HG03575 (cell line): Measurements from ENCODE around the gene ZHX3.
"Not testable (repeated sequence)": the region's sequence is repeated elsewhere in the genome, so short reads cannot be mapped to it uniquely, and the experiment has no call there.

ENCODE experiments used
- ATAC-seq: cut with Tn5 transposase; IDR thresholded peaks from one replicate; pipeline ENCODE4 v1.9.1; 2021; ENCODE audit not compliant: unreplicated experiment, insufficient number of reproducible peaks, low FRiP score; ENCODE audit errors: extremely low read depth

Gene ZHX3

DNA sequence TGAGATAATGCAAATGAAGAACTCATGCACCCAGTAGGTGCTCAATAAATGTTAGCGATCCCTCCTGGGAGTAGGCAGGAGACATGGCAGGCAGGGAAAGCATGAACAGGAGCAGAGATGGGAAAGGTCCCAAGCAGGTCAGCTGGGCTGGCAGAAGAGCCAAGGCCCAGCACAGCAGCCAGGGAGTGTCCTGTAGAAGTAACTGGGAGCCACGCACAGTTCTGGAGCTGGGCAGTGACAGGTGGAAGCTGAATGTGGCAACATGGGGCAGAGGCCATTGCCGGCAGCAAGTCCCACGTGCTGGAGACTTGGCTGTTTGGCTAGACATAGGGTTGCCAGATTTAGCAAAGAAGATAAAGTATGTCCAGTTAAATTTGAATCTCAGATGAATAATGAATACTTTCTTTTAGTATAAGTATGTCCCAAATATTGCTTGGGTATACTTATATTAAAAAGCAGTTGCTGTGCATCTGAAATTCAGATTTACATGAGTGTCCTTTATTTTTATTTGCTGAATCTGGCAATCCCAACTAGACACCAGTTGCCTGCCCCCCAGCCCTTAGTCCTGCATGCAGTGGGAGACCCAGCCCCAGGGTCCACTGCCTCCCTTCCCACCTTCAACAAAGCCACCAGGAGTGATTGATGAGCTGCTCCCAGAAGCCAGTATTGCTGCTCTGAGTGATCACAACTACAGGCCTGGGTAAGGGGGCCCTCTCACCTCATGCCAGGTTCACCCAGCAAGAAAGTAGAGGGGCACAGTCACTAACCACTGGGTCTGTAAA, 19.4 kb upstream of the ZHX3 start:
- no peak for ATAC-seq

DNA sequence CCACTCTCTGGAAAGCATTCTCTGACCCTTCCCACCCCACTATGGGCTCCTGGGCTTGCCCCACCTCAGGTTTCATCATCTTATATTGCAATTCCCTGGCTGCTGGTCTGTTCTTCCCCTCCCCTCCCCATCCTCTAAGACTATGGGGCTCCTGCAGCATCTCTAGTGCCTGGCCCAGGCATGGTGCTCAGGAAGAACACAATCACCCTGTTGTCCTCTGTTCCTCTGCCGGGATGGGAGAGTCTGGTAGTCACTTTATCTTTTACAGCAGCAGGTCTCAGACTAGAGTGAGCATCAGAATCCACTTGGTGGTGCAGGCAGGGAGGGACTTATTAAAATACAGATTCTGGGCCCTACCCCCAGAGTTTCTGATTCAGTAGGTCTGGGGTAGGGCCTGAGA, 18.1 kb upstream of the ZHX3 start:
- no peak for ATAC-seq

- ATAC-seq = no peak
These were observed 17.2 kb upstream of the ZHX3 start for GRCh38 chr20:41334443-41335421.

- ATAC-seq = no peak
These were observed 16.5 kb upstream of the ZHX3 start for GRCh38 chr20:41334036-41334435.

DNA sequence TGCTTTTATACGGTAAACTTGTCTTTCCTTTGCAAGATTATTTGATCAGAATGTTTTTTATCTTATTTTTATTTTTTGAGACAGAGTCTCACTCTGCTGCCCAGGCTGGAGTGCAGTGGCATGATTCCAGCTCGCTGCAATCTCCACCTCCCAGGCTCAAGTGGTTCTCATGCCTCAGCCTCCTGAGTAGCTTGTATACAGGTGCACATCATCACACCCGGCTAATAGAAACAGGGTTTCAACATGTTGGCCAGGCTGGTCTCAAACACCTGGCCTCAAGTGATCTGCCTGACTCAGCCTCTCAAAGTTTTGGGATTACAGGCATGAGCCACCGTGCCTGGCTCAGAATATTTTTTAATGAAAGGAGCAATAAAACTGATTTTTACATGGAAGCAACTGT, 14.2 kb upstream of the ZHX3 start:
- ATAC-seq = no peak

GRCh38 chr20:41330941-41331340, 13.4 kb upstream of the ZHX3 start:
- no peak for ATAC-seq

DNA sequence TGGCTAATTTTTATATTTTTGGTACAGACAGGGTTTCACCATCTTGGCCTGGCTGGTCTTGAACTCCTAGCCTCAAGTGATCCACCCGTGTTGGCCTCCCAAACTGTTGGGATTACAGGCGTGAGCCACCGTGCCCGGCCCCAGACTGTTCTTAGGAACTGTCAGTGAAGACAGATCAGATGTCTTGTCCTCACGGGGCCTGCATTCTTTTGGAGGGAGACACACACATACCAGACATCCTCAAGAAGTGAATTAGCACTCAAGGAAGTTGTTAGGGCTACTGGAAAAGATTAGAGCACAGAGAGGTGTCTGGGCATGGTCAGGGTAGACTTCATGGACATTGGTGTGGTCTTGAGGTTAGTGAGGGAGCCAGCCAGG, 12.8 kb upstream of the ZHX3 start:
- no peak for ATAC-seq

- no peak for ATAC-seq
These were observed 12.2 kb upstream of the ZHX3 start for GRCh38 chr20:41329435-41330342.

DNA sequence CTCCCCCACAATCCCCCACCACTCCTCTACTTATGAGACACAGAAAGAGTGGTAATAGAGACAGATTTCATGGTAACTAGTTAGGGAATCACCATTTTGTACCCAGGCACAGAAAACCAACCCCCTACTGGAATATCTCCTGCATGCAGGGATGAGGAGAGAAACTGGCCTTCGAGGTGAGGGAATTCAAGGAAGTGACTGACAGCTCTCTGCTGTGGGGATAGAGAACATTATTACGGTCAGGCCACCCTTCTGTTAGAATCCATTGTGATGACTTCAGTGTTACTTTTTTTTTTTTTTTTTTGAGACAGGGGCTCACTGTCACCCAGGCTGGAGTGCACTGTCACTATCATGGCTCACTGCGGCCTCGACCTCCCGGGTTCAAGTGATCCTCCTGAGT, 9.6 kb upstream of the ZHX3 start:
- ATAC-seq = no peak

DNA sequence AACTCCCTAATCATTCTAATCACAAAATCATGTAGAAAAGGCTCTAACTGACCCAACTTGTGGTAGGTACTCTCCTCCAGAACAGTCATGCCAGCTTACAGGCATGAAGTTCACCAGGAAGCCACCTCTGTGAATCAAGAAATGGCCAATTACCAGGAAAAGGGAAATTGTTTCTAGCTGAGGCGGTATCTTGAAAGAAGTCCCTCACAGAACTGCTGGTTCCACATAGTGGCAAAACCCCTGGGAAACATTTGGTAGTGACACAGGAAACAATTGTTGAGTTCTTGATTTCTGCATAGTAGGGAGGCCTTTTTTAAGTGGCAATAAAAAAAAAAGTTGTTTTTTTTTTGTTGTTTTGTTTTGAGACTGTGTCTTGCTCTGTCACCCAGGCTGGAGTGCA, 3.4 kb upstream of the ZHX3 start:
- no peak for ATAC-seq

- no peak for ATAC-seq
These were observed 2.9 kb upstream of the ZHX3 start for GRCh38 chr20:41320441-41320840.

- ATAC-seq = no peak
These were observed 729 bp upstream of the ZHX3 start for GRCh38 chr20:41318271-41318649.

GRCh38 chr20:41316602-41317545, 657 bp downstream of the ZHX3 start:
- ATAC-seq = peak; percentile 22

DNA sequence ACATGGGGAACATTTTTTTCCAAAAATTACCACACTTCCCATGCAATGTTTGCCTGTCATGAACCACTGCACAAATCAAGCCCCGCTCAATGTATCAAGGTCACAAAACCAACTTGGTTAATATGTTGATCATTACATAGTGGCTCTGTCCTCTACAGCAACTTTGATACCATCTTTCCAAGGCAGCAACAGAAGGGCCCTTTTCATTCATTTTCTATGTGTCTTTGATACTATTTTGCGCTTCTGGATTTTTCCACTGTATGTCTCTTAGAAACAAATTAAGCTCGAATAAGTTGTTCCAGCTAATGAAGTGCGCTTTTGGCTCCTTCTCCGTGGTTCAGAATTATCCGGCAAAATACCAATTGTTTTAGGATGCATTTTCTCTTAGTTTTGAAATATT, 1.5 kb downstream of the ZHX3 start:
- no peak for ATAC-seq

DNA sequence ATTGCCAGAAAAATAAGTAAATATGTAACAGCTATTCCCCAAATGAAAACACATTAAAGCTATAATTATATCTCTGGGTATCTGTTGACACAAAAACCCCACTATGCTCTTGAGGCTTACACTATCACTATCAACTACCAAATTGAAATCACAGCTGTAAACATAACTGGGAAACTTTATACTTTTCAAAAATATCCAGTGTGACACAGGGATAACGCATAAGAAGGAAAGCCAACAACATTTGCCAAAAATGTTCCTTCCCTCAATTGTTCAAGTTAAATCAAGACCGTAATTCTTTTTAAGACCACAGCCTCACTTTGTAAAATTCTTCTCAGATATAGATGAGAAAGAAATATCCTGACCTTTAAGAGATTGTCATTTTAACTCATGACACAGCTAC, 3.1 kb downstream of the ZHX3 start:
- no peak for ATAC-seq

DNA sequence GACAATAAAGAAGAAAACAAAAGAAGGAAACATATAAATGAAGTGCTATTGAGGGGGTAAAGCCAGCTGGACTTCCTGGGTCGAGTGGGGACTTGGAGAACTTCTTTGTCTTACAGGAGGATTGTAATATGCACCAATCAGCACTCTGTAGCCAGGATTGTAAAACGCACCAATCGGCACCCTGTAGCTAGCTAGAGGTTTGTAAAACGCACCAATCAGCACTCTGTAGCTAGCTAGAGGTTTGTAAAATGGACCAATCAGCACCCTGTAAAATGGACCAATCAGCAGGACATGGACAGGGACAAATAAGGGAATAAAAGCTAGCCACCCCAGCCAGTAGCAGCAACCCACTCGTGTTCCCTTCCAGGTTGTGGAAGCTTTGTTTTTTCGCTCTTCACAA, 5.5 kb downstream of the ZHX3 start:
- not testable (repeated sequence) for ATAC-seq

DNA sequence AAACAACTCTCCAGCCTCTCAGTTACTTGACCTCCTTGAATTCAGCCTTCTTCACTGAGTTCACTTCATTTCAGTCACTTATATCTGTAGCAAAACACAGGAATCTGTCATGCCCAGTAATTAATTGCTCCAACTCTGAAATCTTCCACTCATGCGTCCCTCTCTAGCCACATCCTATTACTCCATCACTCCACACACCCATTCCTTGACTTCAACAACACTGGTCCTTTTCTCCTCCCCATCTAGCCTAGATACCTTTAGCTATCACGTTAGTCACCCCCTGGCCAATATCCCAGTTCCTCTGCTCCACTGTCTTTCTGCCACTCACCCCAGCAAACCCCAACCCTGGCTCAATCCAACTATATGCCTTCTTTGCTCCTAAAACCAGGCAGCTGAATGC, 7.7 kb downstream of the ZHX3 start:
- no peak for ATAC-seq

DNA sequence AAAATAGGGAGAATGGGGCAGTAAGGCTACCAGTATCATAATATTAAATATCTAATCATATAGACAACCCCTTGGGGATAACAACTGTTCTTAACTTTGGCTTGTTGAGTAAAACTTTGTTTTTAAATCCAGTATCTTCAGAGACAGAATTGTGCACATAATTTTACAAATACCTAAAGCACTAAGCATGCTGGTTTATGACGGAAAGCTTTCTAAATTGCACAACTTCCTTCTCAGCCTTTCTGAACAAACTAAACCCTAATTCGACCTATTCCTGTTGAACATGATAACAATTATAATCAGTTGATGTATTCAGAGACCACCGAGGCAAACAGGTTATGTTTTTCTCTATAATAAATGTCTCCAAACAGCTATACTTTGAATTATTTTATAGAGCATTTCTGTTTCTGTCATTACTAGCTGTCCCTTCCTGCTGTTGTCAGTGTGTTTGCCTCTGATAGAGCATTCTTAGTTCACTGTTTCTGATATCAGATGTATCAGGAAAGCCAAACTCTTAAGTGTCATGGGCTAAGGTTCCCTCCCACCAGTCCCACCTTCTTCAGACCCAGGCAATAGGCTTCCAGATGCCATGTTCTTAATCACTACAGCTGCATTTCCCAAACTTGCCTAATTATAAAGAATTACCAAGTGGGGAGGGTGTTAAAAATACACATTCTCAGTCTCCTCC, 8.7 kb downstream of the ZHX3 start:
- ATAC-seq = no peak
